Measurements from ENCODE around the gene KLHL29.

The KLHL29 gene

DNA sequence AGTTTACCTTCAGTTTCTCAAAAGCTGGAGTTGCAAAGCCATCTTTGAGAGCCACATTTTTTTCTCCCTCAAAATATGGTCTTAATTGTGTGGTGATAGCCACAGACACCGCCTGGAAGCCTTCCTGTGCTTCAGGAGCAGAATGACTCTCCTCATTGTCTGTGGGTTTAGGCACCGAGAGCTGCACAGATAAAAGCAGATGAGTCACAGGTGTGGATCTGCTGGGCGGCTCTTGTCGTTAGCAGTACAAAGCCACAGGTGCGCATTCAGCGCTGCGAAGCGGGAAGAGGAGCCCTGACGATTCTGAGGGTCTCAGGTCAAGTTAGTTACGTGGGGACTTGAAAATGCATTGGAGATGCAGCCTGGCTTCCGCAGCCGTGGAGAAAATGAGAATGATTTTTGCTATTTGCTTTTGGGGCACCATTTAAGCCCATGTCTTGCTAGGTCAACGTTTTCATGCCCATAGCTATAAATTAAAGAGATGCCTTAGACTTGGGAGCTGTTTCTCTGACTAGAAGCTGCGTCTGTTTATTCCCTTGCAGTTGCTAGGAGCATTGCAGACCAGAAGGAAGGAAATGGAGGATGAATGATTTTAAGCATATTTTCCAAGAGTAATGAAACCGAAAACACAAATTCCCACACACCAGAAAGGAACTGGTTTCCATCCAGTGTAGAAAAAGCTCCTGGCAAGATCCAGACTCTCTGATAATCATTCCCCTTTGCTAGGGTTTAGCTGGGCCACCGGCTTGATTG lies 51.5 kb downstream of the KLHL29 start:
- DNase-seq (ENCODE audit: insufficient read length) (no peak), FAIRE-seq (no peak)
- TF ChIP-seq POLR2AphosphoS5 (IDR thresholded peaks at IDR 0.05; ENCODE audit: low read depth, low read length) (no peak), POLR2A (IDR thresholded peaks at IDR 0.05; ENCODE audit: low read depth, low read length) (no peak), TAF1 (IDR thresholded peaks at IDR 0.05; ENCODE audit: borderline replicate concordance, low read depth, low read length) (no peak)

DNA sequence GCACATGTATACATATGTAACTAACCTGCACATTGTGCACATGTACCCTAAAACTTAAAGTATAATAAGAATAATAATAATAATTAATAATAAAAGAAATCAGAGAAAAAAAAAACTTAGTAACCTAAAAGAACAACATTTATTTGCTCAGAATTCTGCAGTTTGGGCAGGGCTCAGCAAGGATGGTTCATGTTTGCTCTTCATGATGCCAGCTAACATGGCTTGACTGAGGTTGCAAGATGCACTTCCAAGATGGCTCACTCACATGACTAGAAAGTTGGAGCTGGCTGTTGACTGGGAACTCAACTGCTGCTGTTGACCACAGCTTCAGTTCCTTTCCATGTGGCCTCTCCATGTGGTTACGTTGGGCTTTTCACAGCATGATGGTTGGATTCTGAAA lies 56.4 kb downstream of the KLHL29 start:
- no peak for FAIRE-seq
- TF ChIP-seq POLR2AphosphoS5 (IDR thresholded peaks at IDR 0.05; ENCODE audit: low read depth, low read length) = no peak
- TF ChIP-seq POLR2A (IDR thresholded peaks at IDR 0.05; ENCODE audit: low read depth, low read length) = no peak
- TF ChIP-seq TAF1 (IDR thresholded peaks at IDR 0.05; ENCODE audit: borderline replicate concordance, low read depth, low read length) = no peak
- DNase-seq (ENCODE audit: insufficient read length) = no peak

DNA sequence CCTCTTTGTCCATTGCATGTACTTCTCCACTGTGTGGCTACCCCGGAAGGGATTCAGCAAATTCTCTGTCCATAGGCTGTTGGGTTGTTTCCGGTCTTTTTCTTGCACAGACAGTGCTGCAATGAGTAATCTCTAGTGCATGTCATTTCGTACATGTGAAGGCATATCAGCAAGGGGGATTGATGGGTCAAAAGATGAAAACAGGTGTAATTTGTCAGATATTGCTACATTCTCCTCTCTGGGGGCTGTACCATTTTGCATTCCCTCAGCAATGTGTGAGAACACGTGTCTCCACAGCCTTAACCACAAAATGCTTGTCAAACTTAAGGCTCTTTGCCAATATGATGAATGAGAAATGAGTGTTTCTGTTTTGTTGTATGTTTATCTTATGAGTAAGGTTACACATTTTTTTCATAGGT lies 60.5 kb downstream of the KLHL29 start:
- peak; percentile 74 for FAIRE-seq
- DNase-seq (ENCODE audit: insufficient read length) = no peak
- TF ChIP-seq POLR2AphosphoS5 (IDR thresholded peaks at IDR 0.05; ENCODE audit: low read depth, low read length) = no peak
- no peak for TF ChIP-seq TAF1 (IDR thresholded peaks at IDR 0.05; ENCODE audit: borderline replicate concordance, low read depth, low read length)
- no peak for TF ChIP-seq POLR2A (IDR thresholded peaks at IDR 0.05; ENCODE audit: low read depth, low read length)

DNA sequence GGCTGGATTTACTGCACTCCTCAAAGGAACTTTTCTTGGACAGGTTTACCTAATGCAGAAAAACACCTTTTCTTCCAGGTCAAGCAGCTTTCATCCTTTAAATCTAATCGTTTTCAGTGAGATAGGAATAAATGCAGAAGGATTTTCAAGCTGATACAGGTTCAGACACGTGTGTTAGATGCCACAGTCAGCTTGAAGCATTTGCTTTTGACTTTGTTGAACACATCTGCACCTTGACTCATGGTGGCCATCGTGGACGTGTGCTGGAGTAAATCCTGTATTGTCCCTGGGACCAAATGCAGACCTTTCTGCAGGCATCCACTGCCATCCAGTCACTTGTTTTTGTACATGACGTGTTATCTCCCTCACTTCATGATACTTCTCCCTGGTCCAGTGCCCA lies 61.9 kb downstream of the KLHL29 start:
- no peak for FAIRE-seq
- TF ChIP-seq TAF1 (IDR thresholded peaks at IDR 0.05; ENCODE audit: borderline replicate concordance, low read depth, low read length) = no peak
- TF ChIP-seq POLR2A (IDR thresholded peaks at IDR 0.05; ENCODE audit: low read depth, low read length) = no peak
- no peak for TF ChIP-seq POLR2AphosphoS5 (IDR thresholded peaks at IDR 0.05; ENCODE audit: low read depth, low read length)

DNA sequence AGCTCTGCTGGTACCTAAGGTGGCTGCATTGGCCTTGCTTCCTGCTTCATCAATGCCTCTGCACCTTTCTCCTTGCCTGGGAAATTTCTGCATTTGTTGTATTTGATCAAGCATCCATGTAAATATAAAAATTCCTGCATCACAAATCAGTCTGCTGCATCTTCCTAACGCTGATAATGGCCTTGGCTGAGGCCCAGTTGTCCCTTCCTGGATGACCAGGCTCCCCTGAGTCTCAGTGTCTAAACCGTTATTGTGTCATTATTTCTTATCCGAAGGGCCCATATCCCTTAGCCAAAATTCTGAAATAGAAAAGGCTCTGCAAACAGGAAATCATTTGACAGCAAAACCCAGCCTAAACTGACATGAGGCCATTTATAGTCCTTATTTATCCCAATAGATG lies 62.4 kb downstream of the KLHL29 start:
- FAIRE-seq (no peak), DNase-seq (ENCODE audit: insufficient read length) (no peak)
- TF ChIP-seq POLR2AphosphoS5 (IDR thresholded peaks at IDR 0.05; ENCODE audit: low read depth, low read length) (no peak), TAF1 (IDR thresholded peaks at IDR 0.05; ENCODE audit: borderline replicate concordance, low read depth, low read length) (no peak), POLR2A (IDR thresholded peaks at IDR 0.05; ENCODE audit: low read depth, low read length) (no peak)

More for the DNA sequence above, 61.9 kb downstream of the KLHL29 start:
- DNase-seq (ENCODE audit: insufficient read length) = no peak

DNA sequence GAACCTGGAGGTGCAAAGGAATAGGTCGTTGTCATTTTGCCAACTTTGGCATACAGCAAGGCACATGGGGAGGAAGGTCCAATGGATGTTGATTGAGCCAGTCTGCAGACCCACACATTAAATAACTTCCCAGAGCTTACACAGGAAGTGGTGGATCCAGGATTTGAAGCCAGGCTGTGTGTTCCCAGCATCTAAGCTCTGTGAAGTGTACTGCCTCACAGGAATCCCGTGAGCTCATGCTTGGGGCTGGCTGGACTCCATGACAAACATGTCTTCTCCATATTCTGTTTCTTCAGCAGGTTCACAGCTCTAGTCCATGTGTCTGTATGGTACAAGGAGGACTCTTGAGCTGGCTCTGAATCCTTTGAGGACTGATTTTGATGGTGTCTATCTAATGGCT lies 63.9 kb downstream of the KLHL29 start:
- TF ChIP-seq POLR2A (IDR thresholded peaks at IDR 0.05; ENCODE audit: low read depth, low read length) (no peak), TAF1 (IDR thresholded peaks at IDR 0.05; ENCODE audit: borderline replicate concordance, low read depth, low read length) (no peak), POLR2AphosphoS5 (IDR thresholded peaks at IDR 0.05; ENCODE audit: low read depth, low read length) (no peak)
- no peak for FAIRE-seq
- DNase-seq (ENCODE audit: insufficient read length) = no peak

DNA sequence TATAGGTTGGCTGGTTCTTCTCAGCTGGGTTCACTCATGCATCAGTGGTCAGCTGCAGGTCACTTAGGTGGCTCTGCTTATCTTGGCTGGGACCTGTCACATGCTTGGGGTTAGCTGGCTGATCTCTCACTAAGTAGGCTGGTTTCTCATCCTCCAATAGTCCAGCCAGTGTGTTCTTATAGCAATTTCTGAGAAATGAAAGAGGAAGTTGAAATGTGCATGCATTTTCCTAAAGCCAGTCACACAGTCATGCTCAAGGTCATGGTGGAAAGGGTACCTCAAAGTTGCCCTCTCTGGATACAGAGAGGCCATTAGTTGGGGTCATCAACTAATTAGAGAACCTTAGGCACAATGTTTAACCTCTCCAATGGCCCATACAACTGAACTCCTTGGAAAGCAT lies 64.4 kb downstream of the KLHL29 start:
- DNase-seq (ENCODE audit: insufficient read length) (no peak), FAIRE-seq (peak; percentile 95)
- TF ChIP-seq TAF1 (IDR thresholded peaks at IDR 0.05; ENCODE audit: borderline replicate concordance, low read depth, low read length) = no peak
- no peak for TF ChIP-seq POLR2AphosphoS5 (IDR thresholded peaks at IDR 0.05; ENCODE audit: low read depth, low read length)

DNA sequence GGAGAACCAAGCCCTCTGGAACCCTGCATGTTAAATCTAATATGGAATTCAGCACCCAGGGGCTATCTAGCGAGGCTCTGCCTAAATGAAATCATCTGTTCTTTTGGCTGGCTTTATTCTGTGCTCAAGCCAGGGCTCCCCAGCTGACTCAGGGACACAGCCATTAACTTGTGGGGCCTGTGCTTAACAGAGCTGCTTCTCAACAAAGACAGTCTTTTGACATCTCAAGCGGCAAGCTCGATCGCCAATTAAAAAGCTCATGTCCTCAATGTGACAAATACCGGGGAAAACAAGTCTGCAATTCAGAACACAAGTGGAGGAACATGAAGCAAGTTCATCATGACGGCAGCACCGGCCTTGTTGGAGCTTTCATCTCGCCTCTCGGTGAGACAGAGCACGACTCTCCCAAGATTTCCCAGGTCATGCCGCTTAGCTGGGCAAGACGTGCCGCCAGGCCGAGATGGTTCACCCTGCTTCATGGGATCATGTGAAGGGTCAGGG lies 64.9 kb downstream of the KLHL29 start:
- TF ChIP-seq TAF1 (IDR thresholded peaks at IDR 0.05; ENCODE audit: borderline replicate concordance, low read depth, low read length) (no peak), POLR2A (IDR thresholded peaks at IDR 0.05; ENCODE audit: low read depth, low read length) (no peak), POLR2AphosphoS5 (IDR thresholded peaks at IDR 0.05; ENCODE audit: low read depth, low read length) (no peak)
- no peak for DNase-seq (ENCODE audit: insufficient read length)
- FAIRE-seq = no peak

DNA sequence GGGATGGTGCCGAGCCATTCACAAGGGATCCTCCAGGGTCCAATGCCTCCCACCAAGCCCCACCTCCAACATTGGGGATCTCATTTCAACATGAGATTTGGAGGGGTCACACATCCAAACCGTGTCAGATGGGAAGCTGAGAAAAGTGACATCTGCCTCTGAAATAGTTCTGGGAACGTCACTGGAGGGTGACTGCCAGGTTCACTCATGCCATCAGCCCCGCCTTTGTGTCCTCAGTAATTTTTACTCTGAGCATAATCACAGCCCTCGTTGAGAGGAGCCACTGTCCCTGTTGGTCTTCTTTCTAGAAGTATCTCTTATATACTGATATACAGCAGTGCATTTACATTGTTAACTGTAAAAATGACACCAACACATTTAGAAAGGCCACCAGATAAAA lies 67.4 kb downstream of the KLHL29 start:
- FAIRE-seq (peak; percentile 71), DNase-seq (ENCODE audit: insufficient read length) (no peak)
- TF ChIP-seq POLR2A (IDR thresholded peaks at IDR 0.05; ENCODE audit: low read depth, low read length) = no peak
- TF ChIP-seq TAF1 (IDR thresholded peaks at IDR 0.05; ENCODE audit: borderline replicate concordance, low read depth, low read length) = no peak
- no peak for TF ChIP-seq POLR2AphosphoS5 (IDR thresholded peaks at IDR 0.05; ENCODE audit: low read depth, low read length)

DNA sequence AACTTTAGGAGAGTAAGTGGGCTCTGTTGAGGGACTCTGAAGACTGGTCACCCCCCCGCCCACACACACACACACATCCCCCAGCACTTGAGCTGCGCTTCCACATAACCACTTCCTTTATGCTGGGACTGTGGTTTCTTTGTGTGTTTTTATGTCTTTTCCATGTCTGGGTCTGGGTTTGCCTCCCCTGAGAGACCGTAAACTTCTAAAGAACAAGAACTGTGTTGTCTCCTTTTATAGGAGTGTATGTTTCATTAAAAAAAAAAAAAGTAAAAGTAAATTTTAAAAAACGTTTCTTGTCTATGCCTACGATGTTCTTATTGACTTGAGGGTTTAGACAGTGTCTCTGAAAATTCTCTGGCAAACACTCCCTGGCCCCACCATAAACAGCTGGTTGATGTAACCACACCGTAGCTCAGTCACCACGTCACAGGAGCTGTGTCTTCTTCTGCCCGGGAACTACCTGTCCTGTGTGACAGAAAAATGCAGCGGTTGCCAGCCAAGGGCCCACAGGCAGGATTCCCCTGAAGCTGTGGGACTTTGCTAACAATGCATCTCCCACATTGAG lies 68.0 kb downstream of the KLHL29 start:
- DNase-seq (ENCODE audit: insufficient read length) (peak; percentile 33), FAIRE-seq (peak; percentile 62)
- no peak for TF ChIP-seq TAF1 (IDR thresholded peaks at IDR 0.05; ENCODE audit: borderline replicate concordance, low read depth, low read length)
- TF ChIP-seq POLR2AphosphoS5 (IDR thresholded peaks at IDR 0.05; ENCODE audit: low read depth, low read length) = no peak
- TF ChIP-seq POLR2A (IDR thresholded peaks at IDR 0.05; ENCODE audit: low read depth, low read length) = no peak

DNA sequence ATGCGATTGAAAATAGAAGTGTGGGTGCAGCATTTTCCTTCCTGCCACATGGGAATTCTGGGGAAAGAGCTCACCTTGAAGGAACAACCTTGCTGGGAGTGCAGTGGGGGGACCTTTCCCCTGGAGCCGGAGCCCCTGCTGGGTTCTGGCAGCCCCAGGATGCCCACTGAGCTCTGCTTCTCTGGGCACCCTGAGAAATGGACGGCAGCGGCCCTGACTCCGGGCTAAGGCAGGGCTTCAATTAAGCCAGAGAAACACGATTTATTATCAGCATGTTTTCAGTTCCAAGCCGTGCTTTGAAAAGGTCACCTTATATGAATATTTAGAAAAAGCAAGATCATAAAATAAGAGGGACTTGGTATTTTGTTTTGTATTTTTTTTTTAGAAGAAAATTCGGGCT lies 68.5 kb downstream of the KLHL29 start:
- TF ChIP-seq POLR2AphosphoS5 (IDR thresholded peaks at IDR 0.05; ENCODE audit: low read depth, low read length) (no peak), POLR2A (IDR thresholded peaks at IDR 0.05; ENCODE audit: low read depth, low read length) (no peak)
- DNase-seq (ENCODE audit: insufficient read length) (no peak), FAIRE-seq (no peak)

DNA sequence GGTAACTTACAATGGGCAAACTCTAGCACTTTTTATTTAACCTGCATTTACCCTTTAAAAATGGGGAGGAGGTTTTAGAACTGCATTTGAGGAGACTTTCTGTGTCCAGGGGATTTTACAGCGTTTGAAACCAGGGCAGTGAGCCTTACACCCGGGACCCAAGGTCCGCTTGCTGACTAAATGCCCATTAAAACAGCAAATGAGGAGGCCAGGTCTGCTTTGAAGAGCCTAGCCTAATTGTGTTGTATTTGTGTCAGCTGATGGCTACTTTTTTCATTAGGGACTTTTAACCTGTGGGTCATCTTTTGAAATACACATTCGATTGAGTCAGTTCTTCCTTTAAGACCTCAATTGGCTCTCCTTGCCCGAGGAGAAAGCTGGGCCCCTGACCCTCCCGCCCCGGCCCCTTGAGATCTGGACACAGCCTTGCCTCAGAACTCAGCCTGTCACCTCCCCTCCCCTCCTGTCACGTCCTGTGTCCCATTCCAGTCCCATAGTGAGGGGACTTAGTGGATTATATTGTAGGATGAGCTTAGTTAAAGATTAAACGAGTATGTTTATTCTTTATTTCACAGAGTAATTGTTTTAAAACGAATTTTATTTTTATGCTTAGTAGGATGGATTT lies 69.0 kb downstream of the KLHL29 start:
- TF ChIP-seq POLR2AphosphoS5 (IDR thresholded peaks at IDR 0.05; ENCODE audit: low read depth, low read length) (no peak), POLR2A (IDR thresholded peaks at IDR 0.05; ENCODE audit: low read depth, low read length) (no peak), TAF1 (IDR thresholded peaks at IDR 0.05; ENCODE audit: borderline replicate concordance, low read depth, low read length) (no peak)
- no peak for FAIRE-seq
- no peak for DNase-seq (ENCODE audit: insufficient read length)
